H1 (cell line): ENCODE results near the gene GNG13. TPM values are rescaled to one million over a fixed set of nuclear protein-coding genes. Genes with fewer than 3 reads are reported as not detected.

ENCODE experiments used
- CTCF ChIA-PET: fragments of 300-600 bp; sonication (Branson Sonifier 250); formaldehyde crosslinking; loops from one replicate; lab custom pipeline; 2021; ENCODE audit not compliant: partially characterized antibody; lab: Charles Lee
- POLR2A ChIA-PET: fragments of 300-600 bp; sonication (Branson Sonifier 250); formaldehyde crosslinking; loops from one replicate; lab custom pipeline; 2021; ENCODE audit warnings: inconsistent platforms; ENCODE audit not compliant: partially characterized antibody; lab: Charles Lee
- DNase-seq, 2 experiments: peaks; one replicate each; pipeline versions ENCODE4 v3.0.0 to v3.0.0-alpha.2; 2010 to 2022; ENCODE audit warnings: low spot score in 2 of 2, low read depth in 1 of 2, mixed read lengths in 1 of 2
- FAIRE-seq: peaks from 2 replicates; lab custom pipeline; 2011; peaks lifted over from hg19 to GRCh38; lab: Jason Lieb, UNC
- H2AFZ ChIP-seq: 2 replicates; pipeline ENCODE4 v1.8.1; 2012; ENCODE audit warnings: low read length, inconsistent platforms
- H2AK5ac ChIP-seq: 2 replicates; pipeline ENCODE4 v1.6.1; 2013; ENCODE audit warnings: low read depth, low read length
- H2BK120ac ChIP-seq: replicated peaks from 2 replicates; pipeline ENCODE3; 2013; ENCODE audit warnings: low read depth, low read length, inconsistent platforms
- H2BK12ac ChIP-seq: 2 replicates; pipeline ENCODE4 v1.6.1; 2013; ENCODE audit warnings: low read depth, low read length
- H2BK15ac ChIP-seq: 2 replicates; pipeline ENCODE4 v1.6.1; 2013; ENCODE audit warnings: low read length
- H2BK20ac ChIP-seq: 2 replicates; pipeline ENCODE4 v1.6.1; 2013; ENCODE audit warnings: low read length
- H2BK5ac ChIP-seq: 2 replicates; pipeline ENCODE4 v1.6.1; 2013; ENCODE audit warnings: low read depth, low read length
- H3K14ac ChIP-seq: 2 replicates; pipeline ENCODE4 v1.6.1; 2013; ENCODE audit warnings: inconsistent platforms; ENCODE audit not compliant: insufficient read length
- H3K18ac ChIP-seq: 2 replicates; pipeline ENCODE4 v1.6.1; 2013; ENCODE audit warnings: low read length; ENCODE audit errors: extremely low read depth
- H3K23ac ChIP-seq: 2 replicates; pipeline ENCODE4 v1.6.1; 2013; ENCODE audit warnings: inconsistent platforms; ENCODE audit not compliant: insufficient read length
- H3K23me2 ChIP-seq: 2 replicates; pipeline ENCODE4 v1.6.1; 2013; ENCODE audit warnings: low read depth, low read length
- H3K27ac ChIP-seq: 2 replicates; pipeline ENCODE4 v1.6.1; 2011; ENCODE audit warnings: low read depth, low read length, inconsistent platforms
- H3K27me3 ChIP-seq, 4 experiments: replicated peaks in 1 of 4; 1 replicate in 1 of 4; 2 replicates in 3 of 4; pipeline versions ENCODE4 v1.6.1 to v1.8.1; 2011 to 2013; ENCODE audit warnings: low read length in 3 of 4, mild to moderate bottlenecking in 3 of 4, inconsistent platforms in 2 of 4, mixed read lengths in 2 of 4, moderate library complexity in 1 of 4; ENCODE audit not compliant: control insufficient read depth in 3 of 4, insufficient read depth in 3 of 4; ENCODE audit errors: extremely low read depth in 1 of 4
- H3K36me3 ChIP-seq, 4 experiments: 2 replicates each; pipeline versions ENCODE4 v1.6.1 to v1.8.1; 2011 to 2013; ENCODE audit warnings: mild to moderate bottlenecking in 4 of 4, low read length in 3 of 4, moderate library complexity in 2 of 4, control low read depth in 1 of 4, inconsistent platforms in 1 of 4; ENCODE audit not compliant: insufficient read depth in 4 of 4, control insufficient read depth in 2 of 4
- H3K4ac ChIP-seq: replicated peaks from 2 replicates; pipeline ENCODE3; 2013; ENCODE audit warnings: low read length, low read depth, mixed read lengths, inconsistent platforms; ENCODE audit not compliant: insufficient read length
- H3K4me1 ChIP-seq, 4 experiments: replicated peaks in 1 of 4; 1 replicate in 1 of 4; 2 replicates in 3 of 4; pipeline versions ENCODE4 v1.6.1 to v1.8.1; 2011 to 2013; ENCODE audit warnings: low read length in 3 of 4, inconsistent platforms in 2 of 4, mixed read lengths in 1 of 4; ENCODE audit not compliant: insufficient read depth in 4 of 4, control insufficient read depth in 3 of 4
- H3K4me2 ChIP-seq, 2 experiments: 2 replicates each; pipeline versions ENCODE4 v1.6.1 to v1.8.1; 2011 to 2013; ENCODE audit warnings: low read depth in 2 of 2, low read length in 2 of 2, control low read depth in 1 of 2, inconsistent platforms in 1 of 2, mild to moderate bottlenecking in 1 of 2; ENCODE audit not compliant: insufficient read depth in 1 of 2
- H3K4me3 ChIP-seq, 4 experiments: fragments of 200-600, 300-600 bp in 1 of 4; sonication (generic), shearing (Covaris generic), sonication (Bioruptor Twin) in 1 of 4; 2 replicates each; pipeline versions ENCODE4 v1.5.1 to v1.8.1; 2011 to 2016; ENCODE audit warnings: low read length in 4 of 4, low read depth in 3 of 4, control low read depth in 2 of 4, inconsistent platforms in 2 of 4, mild to moderate bottlenecking in 2 of 4, mixed read lengths in 1 of 4, moderate library complexity in 1 of 4; ENCODE audit not compliant: insufficient read depth in 2 of 4; ENCODE audit errors: extremely low read depth in 1 of 4
- H3K56ac ChIP-seq: replicated peaks from 2 replicates; pipeline ENCODE3; 2013; ENCODE audit warnings: low read depth, mild to moderate bottlenecking, mixed read lengths, low read length, inconsistent platforms; ENCODE audit not compliant: insufficient read length
- H3K79me1 ChIP-seq: 2 replicates; pipeline ENCODE4 v1.6.1; 2013; ENCODE audit warnings: low read depth, low read length, control low read depth
- H3K79me2 ChIP-seq, 2 experiments: 2 replicates each; pipeline versions ENCODE4 v1.6.1 to v1.8.1; 2012 to 2013; ENCODE audit warnings: low read length in 2 of 2, mild to moderate bottlenecking in 2 of 2, inconsistent platforms in 1 of 2; ENCODE audit not compliant: insufficient read depth in 2 of 2, control insufficient read depth in 1 of 2
- H3K9ac ChIP-seq, 4 experiments: replicated peaks in 1 of 4; 1 replicate in 1 of 4; 2 replicates in 3 of 4; pipeline versions ENCODE4 v1.6.1 to v1.8.1; 2011 to 2013; ENCODE audit warnings: low read depth in 3 of 4, low read length in 3 of 4, control low read depth in 2 of 4, mild to moderate bottlenecking in 2 of 4, moderate library complexity in 2 of 4, inconsistent platforms in 1 of 4; ENCODE audit errors: extremely low read depth in 1 of 4
- H3K9me3 ChIP-seq, 2 experiments: 2 replicates each; pipeline versions ENCODE4 v1.6.1 to v1.8.1; 2012 to 2013; ENCODE audit warnings: mild to moderate bottlenecking in 2 of 2, moderate library complexity in 2 of 2, control low read depth in 1 of 2, inconsistent platforms in 1 of 2, low read depth in 1 of 2, low read length in 1 of 2, mixed read lengths in 1 of 2; ENCODE audit not compliant: insufficient read depth in 2 of 2
- H4K20me1 ChIP-seq, 2 experiments: replicated peaks in 1 of 2; 2 replicates each; pipeline versions ENCODE3 to v1.8.1; 2011 to 2013; ENCODE audit warnings: inconsistent platforms in 2 of 2, low read length in 2 of 2, mild to moderate bottlenecking in 1 of 2; ENCODE audit not compliant: insufficient read depth in 2 of 2, control insufficient read depth in 1 of 2
- H4K5ac ChIP-seq: 2 replicates; pipeline ENCODE4 v1.6.1; 2013; ENCODE audit warnings: low read length, low read depth, mixed read lengths, inconsistent platforms; ENCODE audit not compliant: insufficient read length
- H4K8ac ChIP-seq: 2 replicates; pipeline ENCODE4 v1.8.0; 2013; ENCODE audit warnings: mild to moderate bottlenecking, moderate library complexity, low read length, inconsistent platforms; ENCODE audit not compliant: insufficient read depth; ENCODE audit errors: extremely low read depth
- H4K91ac ChIP-seq: replicated peaks from 2 replicates; pipeline ENCODE3; 2013; ENCODE audit warnings: low read length, mixed read lengths, inconsistent platforms; ENCODE audit not compliant: insufficient read length
- CBX8 ChIP-seq: fragments of 300-800, 300-1000 bp; sonication (generic); IDR thresholded peaks from 2 replicates; pipeline ENCODE4 v1.7.1; 2016; ENCODE audit warnings: low read depth, low read length, borderline replicate concordance
- HDAC6 ChIP-seq: IDR thresholded peaks from one replicate; pipeline ENCODE4 v1.7.1; 2012; ENCODE audit warnings: low read depth, mild to moderate bottlenecking, inconsistent platforms, low read length, moderate library complexity
- KDM4A ChIP-seq: IDR thresholded peaks from one replicate; pipeline ENCODE4 v1.7.1; 2012; ENCODE audit warnings: low read depth, mild to moderate bottlenecking, moderate library complexity, low read length, inconsistent platforms; ENCODE audit not compliant: severe bottlenecking
- KDM5A ChIP-seq: fragments of 200-600 bp; IDR thresholded peaks from 2 replicates; pipeline ENCODE4 v1.7.1; 2012; ENCODE audit warnings: mild to moderate bottlenecking, low read length, inconsistent platforms, mixed read lengths
- PHF8 ChIP-seq: fragments of 200-600 bp; sonication (generic); conservative IDR thresholded peaks from 2 replicates; pipeline ENCODE4 v1.7.1; 2012; ENCODE audit warnings: low read depth, mild to moderate bottlenecking, inconsistent platforms, low read length, moderate library complexity
- POU5F1 ChIP-seq: IDR thresholded peaks from 2 replicates; pipeline ENCODE4 v1.6.1; 2011; ENCODE audit warnings: low read depth, mild to moderate bottlenecking, low read length, moderate library complexity
- SP1 ChIP-seq: IDR thresholded peaks from 2 replicates; pipeline ENCODE4 v1.6.1; 2011; ENCODE audit warnings: low read depth, low read length
- ZNF274 ChIP-seq: IDR thresholded peaks from 2 replicates; pipeline ENCODE4 v1.7.0; 2012; ENCODE audit warnings: low read length, borderline replicate concordance; ENCODE audit errors: extremely low read depth
- WGBS, 2 experiments: shearing (Covaris generic) in 1 of 2; methylation state at CpG; one replicate each; pipeline versions ENCODE4 v1.1.6 to v1.1.7; 2013 to 2015; ENCODE audit warnings: low lambda C conversion rate in 2 of 2, mixed read lengths in 2 of 2, inconsistent platforms in 1 of 2, low coverage in 1 of 2, missing lambda C conversion rate in 1 of 2; ENCODE audit not compliant: insufficient replicate concordance in 2 of 2, insufficient coverage in 1 of 2, insufficient read length in 1 of 2; ENCODE audit errors: extremely low coverage in 1 of 2, missing lambda C conversion rate in 1 of 2; 5-methylcytosine and 5-hydroxymethylcytosine counted together
- polyA plus RNA-seq, 7 experiments: library from polyadenylated mRNA; depleted of rRNA in 3 of 7; stranded (reverse) in 5 of 7; unstranded in 2 of 7; fragments of >200 nt in 5 of 7; fragments of 200-250 nt in 2 of 7; gene quantifications; 1 replicate in 5 of 7; 2 replicates in 1 of 7; 4 replicates in 1 of 7; pipeline versions ENCODE4 v1.2.1 to v1.2.3, GENCODE V29; 2011 to 2013; ENCODE audit warnings: missing spikeins in 2 of 7, mixed read lengths in 2 of 7
- total RNA-seq: library from RNA; stranded (reverse); fragmentation: NEBNext Ultra II Directional; extraction: Animal tissue kit (Norgen Biotek cat#: 25700); gene quantifications from 2 replicates; pipeline ENCODE4 v1.2.1, GENCODE V29; 2021
- TF ChIP-seq, protein P1 (sequence below), 3 experiments: IDR thresholded peaks; 1 replicate in 2 of 3; 2 replicates in 1 of 3; pipeline versions ENCODE4 v1.5.1 to v1.6.1; 2011; ENCODE audit warnings: low read length in 3 of 3, mild to moderate bottlenecking in 3 of 3, inconsistent platforms in 2 of 3, low read depth in 1 of 3, moderate library complexity in 1 of 3; ENCODE audit not compliant: insufficient read depth in 1 of 3; ENCODE audit errors: control extremely low read depth in 1 of 3
- TF ChIP-seq, protein P2 (sequence below): IDR thresholded peaks from 2 replicates; pipeline ENCODE4 v1.6.1; 2012; ENCODE audit warnings: low read length, inconsistent platforms

GNG13 gene
- total and polyA plus RNA-seq, 2 of the 8 experiments (the other 6 are each of a cell fraction or from before 2014, with no cell fraction given), result not detected

DNA sequence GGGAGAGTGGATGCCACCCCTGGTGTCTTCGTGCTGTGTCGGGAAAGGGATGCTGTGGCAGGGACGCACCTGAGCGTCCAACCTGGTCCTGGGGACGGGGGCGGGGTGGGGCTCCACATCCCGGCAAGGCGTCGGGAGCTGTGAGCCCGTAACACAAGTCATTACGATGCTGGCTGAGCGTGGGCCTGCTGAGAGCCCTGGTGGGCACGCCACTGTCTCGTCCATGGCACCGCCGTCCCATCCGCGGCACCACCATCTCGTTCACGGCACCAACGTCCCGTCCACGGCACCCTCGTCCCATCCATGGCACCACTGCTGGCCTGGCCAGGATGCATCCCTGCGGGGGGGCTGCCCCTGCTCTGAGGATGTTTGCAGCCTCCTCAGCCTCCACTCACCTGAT lies 24.1 kb upstream of the GNG13 start:
- DNase-seq (no peak), FAIRE-seq (no peak)
- WGBS, 2 experiments, result 85% methylated on average over 22 of the region's 25 CpGs; no CpG with 5 or more reads in 1 of the 2 experiments
- Histone ChIP-seq H3K4me3 (no peak overlapping the region), H2AK5ac (no peak overlapping the region), H3K23ac (no peak overlapping the region), H3K56ac (no peak overlapping the region), H2BK120ac (no peak overlapping the region), H3K36me3 (no peaks in the 10 kb centered on the region), H3K4me2 (no peak overlapping the region), H3K27me3 (no peaks in the 10 kb centered on the region), H2BK20ac (no peak overlapping the region), H3K79me2 (no peaks in the 10 kb centered on the region), H4K20me1 (peaks cover 0 to 3% of the 10 kb centered on the region in 2 experiments), H3K9me3 (peaks cover 0 to 24% of the 10 kb centered on the region in 2 experiments; a peak in 1 of 4 replicates), H3K9ac (no peak overlapping the region), H3K4ac (no peak overlapping the region), H4K5ac (no peak overlapping the region), H4K91ac (no peak overlapping the region), H3K18ac (peak overlapping the region; percentile 32; the same call in 1 of the 2 replicates), H2BK5ac (no peak overlapping the region), H3K14ac (no peak overlapping the region), H3K4me1 (peaks cover 0 to 14% (median 0%) of the 10 kb centered on the region in 4 experiments; a peak in 2 of 7 replicates), H2AFZ (no peak overlapping the region), H2BK12ac (no peak overlapping the region), H3K27ac (no peak overlapping the region), H4K8ac (no peak overlapping the region), H3K23me2 (no peaks in the 10 kb centered on the region), H3K79me1 (no peaks in the 10 kb centered on the region), H2BK15ac (no peak overlapping the region)
- ChIA-PET POLR2A (no interaction called here), CTCF (no interaction called here)
- TF ChIP-seq, protein P1, sequence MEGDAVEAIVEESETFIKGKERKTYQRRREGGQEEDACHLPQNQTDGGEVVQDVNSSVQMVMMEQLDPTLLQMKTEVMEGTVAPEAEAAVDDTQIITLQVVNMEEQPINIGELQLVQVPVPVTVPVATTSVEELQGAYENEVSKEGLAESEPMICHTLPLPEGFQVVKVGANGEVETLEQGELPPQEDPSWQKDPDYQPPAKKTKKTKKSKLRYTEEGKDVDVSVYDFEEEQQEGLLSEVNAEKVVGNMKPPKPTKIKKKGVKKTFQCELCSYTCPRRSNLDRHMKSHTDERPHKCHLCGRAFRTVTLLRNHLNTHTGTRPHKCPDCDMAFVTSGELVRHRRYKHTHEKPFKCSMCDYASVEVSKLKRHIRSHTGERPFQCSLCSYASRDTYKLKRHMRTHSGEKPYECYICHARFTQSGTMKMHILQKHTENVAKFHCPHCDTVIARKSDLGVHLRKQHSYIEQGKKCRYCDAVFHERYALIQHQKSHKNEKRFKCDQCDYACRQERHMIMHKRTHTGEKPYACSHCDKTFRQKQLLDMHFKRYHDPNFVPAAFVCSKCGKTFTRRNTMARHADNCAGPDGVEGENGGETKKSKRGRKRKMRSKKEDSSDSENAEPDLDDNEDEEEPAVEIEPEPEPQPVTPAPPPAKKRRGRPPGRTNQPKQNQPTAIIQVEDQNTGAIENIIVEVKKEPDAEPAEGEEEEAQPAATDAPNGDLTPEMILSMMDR (IDR thresholded peaks at IDR 0.05; ENCODE audit: control extremely low read depth in 1 of 3, insufficient read depth in 1 of 3, low read depth in 1 of 3, low read length in 3 of 3), result no peak
- TF ChIP-seq ZNF274 (no peak), SP1 (no peak), HDAC6 (no peak), CBX8 (no peak), KDM4A (no peak), POU5F1 (no peak), PHF8 (no peak), KDM5A (no peak)
- TF ChIP-seq, protein P2, sequence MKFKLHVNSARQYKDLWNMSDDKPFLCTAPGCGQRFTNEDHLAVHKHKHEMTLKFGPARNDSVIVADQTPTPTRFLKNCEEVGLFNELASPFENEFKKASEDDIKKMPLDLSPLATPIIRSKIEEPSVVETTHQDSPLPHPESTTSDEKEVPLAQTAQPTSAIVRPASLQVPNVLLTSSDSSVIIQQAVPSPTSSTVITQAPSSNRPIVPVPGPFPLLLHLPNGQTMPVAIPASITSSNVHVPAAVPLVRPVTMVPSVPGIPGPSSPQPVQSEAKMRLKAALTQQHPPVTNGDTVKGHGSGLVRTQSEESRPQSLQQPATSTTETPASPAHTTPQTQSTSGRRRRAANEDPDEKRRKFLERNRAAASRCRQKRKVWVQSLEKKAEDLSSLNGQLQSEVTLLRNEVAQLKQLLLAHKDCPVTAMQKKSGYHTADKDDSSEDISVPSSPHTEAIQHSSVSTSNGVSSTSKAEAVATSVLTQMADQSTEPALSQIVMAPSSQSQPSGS, result no peak
